Stimulated activated CD4-positive, alpha-beta T cell treated with anti-CD3 and anti-CD28 coated beads, Interleukin-4, amount 100 ng/mL, for 24 hours (primary cell): Measurements from ENCODE around the gene CACNA1C.

ENCODE experiments used
- DNase-seq: peaks from one replicate; pipeline ENCODE4 v3.0.0-alpha.2; 2020

Gene CACNA1C

GRCh38 chr12:2236506-2237294 is 183.9 kb downstream of the CACNA1C start:
- DNase-seq, result no peak

GRCh38 chr12:2238111-2238510 is 185.3 kb downstream of the CACNA1C start:
- DNase-seq, result no peak

GRCh38 chr12:2239381-2239871 is 186.6 kb downstream of the CACNA1C start:
- no peak for DNase-seq

GRCh38 chr12:2240390-2240789 is 187.6 kb downstream of the CACNA1C start:
- no peak for DNase-seq

- no peak for DNase-seq
These were observed 188.2 kb downstream of the CACNA1C start for GRCh38 chr12:2240984-2241383.

GRCh38 chr12:2242216-2242615 is 189.4 kb downstream of the CACNA1C start:
- no peak for DNase-seq

- DNase-seq, result no peak
These were observed 190.0 kb downstream of the CACNA1C start for GRCh38 chr12:2242816-2243215.

- no peak for DNase-seq
These were observed 190.5 kb downstream of the CACNA1C start for GRCh38 chr12:2243275-2243674.

GRCh38 chr12:2244013-2244861 is 191.4 kb downstream of the CACNA1C start:
- DNase-seq, result no peak

GRCh38 chr12:2246358-2246757 is 193.6 kb downstream of the CACNA1C start:
- no peak for DNase-seq

- no peak for DNase-seq
These were observed 194.3 kb downstream of the CACNA1C start for GRCh38 chr12:2247120-2247519.

- DNase-seq, result no peak
These were observed 194.8 kb downstream of the CACNA1C start for GRCh38 chr12:2247596-2247995.

- no peak for DNase-seq
These were observed 195.5 kb downstream of the CACNA1C start for GRCh38 chr12:2248087-2248900.

- DNase-seq, result no peak
These were observed 196.2 kb downstream of the CACNA1C start for GRCh38 chr12:2248901-2249381.

GRCh38 chr12:2250797-2251196 is 198.0 kb downstream of the CACNA1C start:
- no peak for DNase-seq

GRCh38 chr12:2251526-2252209 is 198.9 kb downstream of the CACNA1C start:
- DNase-seq, result no peak

- DNase-seq, result no peak
These were observed 202.5 kb downstream of the CACNA1C start for GRCh38 chr12:2255311-2255710.

GRCh38 chr12:2255731-2256130 is 202.9 kb downstream of the CACNA1C start:
- peak; percentile 9 for DNase-seq

GRCh38 chr12:2256453-2256852 is 203.7 kb downstream of the CACNA1C start:
- no peak for DNase-seq

- DNase-seq, result no peak
These were observed 204.1 kb downstream of the CACNA1C start for GRCh38 chr12:2256915-2257314.

GRCh38 chr12:2258025-2258424 is 205.2 kb downstream of the CACNA1C start:
- DNase-seq, result no peak

GRCh38 chr12:2259369-2259768 is 206.6 kb downstream of the CACNA1C start:
- DNase-seq, result no peak
